PC-9 (cell line): ENCODE results near the gene ZNF692. TPM values are rescaled to one million over a fixed set of nuclear protein-coding genes. Genes with fewer than 3 reads are reported as not detected.

Source experiments
- Bru-seq: library from RNA; stranded (reverse); fragments of 400-500 nt; gene quantifications from one replicate; lab custom pipeline; 2021; lab: Mats Ljungman, UMichigan
- BruChase-seq, 2 experiments: library from RNA; stranded (reverse); fragments of 400-500 nt; gene quantifications; one replicate each; lab custom pipeline; 2021; lab: Mats Ljungman, UMichigan
- BruUV-seq: library from RNA; stranded (reverse); fragments of 400-500 nt; replicated peaks from 2 replicates; lab custom pipeline; 2021; lab: Mats Ljungman, UMichigan
- CTCF ChIA-PET: fragments of 300-600 bp; sonication (Branson Sonifier 250); formaldehyde crosslinking; loops from one replicate; lab custom pipeline; 2022; ENCODE audit warnings: antibody characterized with exemption; lab: Charles Lee
- POLR2A ChIA-PET: fragments of 300-600 bp; sonication (Branson Sonifier 250); formaldehyde crosslinking; loops from one replicate; lab custom pipeline; 2022; ENCODE audit warnings: antibody characterized with exemption; ENCODE audit not compliant: unreplicated experiment; lab: Charles Lee
- DNase-seq, 2 experiments: peaks; one replicate each; pipeline versions ENCODE4 v3.0.0 to v3.0.0-alpha.2; 2015 to 2022; ENCODE audit warnings: mixed read lengths in 1 of 2
- H2AFZ ChIP-seq: fragments of 200-600 bp; sonication (generic); 2 replicates; pipeline ENCODE4 v1.8.1; 2017; ENCODE audit warnings: antibody characterized with exemption
- H3F3A ChIP-seq: fragments of 200-600 bp; sonication (generic); 2 replicates; pipeline ENCODE4 v1.8.1; 2017; ENCODE audit warnings: antibody characterized with exemption, mild to moderate bottlenecking, low read depth; ENCODE audit not compliant: insufficient read depth
- H3K27ac ChIP-seq: fragments of 200-600 bp; sonication (generic); 2 replicates; pipeline ENCODE4 v1.6.1; 2016; ENCODE audit warnings: mixed run types
- H3K27me3 ChIP-seq: fragments of 200-600 bp; sonication (generic); 2 replicates; pipeline ENCODE4 v1.6.1; 2016; ENCODE audit warnings: low read depth, mixed run types; ENCODE audit not compliant: insufficient read depth
- H3K36me3 ChIP-seq: fragments of 200-600 bp; sonication (generic); 2 replicates; pipeline ENCODE4 v1.6.1; 2016; ENCODE audit warnings: low read depth, mixed run types
- H3K4me1 ChIP-seq: fragments of 200-600 bp; sonication (generic); replicated peaks from 2 replicates; pipeline ENCODE4 v1.6.1; 2016; ENCODE audit warnings: mixed run types; ENCODE audit not compliant: insufficient read depth
- H3K4me2 ChIP-seq: fragments of 200-600 bp; sonication (generic); 2 replicates; pipeline ENCODE4 v1.6.1; 2017; ENCODE audit warnings: mixed run types
- H3K4me3 ChIP-seq: fragments of 200-600 bp; sonication (generic); 2 replicates; pipeline ENCODE4 v1.6.1; 2016; ENCODE audit warnings: mixed run types
- H3K79me2 ChIP-seq: fragments of 200-600 bp; sonication (generic); 2 replicates; pipeline ENCODE4 v1.6.1; 2017; ENCODE audit warnings: low read depth, mixed run types
- H3K9me2 ChIP-seq: fragments of 200-600 bp; sonication (generic); 2 replicates; pipeline ENCODE4 v1.8.1; 2017; ENCODE audit warnings: mild to moderate bottlenecking; ENCODE audit not compliant: insufficient read depth
- H3K9me3 ChIP-seq: fragments of 200-600 bp; sonication (generic); 2 replicates; pipeline ENCODE4 v1.8.1; 2016; ENCODE audit warnings: low read depth; ENCODE audit not compliant: insufficient read depth
- H4K20me1 ChIP-seq: fragments of 200-600 bp; sonication (generic); 2 replicates; pipeline ENCODE4 v1.8.1; 2017; ENCODE audit not compliant: insufficient read depth
- EZH2 ChIP-seq: fragments of 200-600 bp; sonication (generic); IDR thresholded peaks from 2 replicates; pipeline ENCODE4 v1.8.0; 2017; ENCODE audit warnings: antibody characterized with exemption, low read depth
- intact Hi-C: fragments of 100-400 bp; cut with micrococcal nuclease; formaldehyde crosslinking; loops from one replicate; pipeline ENCODE4 v1.10.0; 2022; ENCODE audit not compliant: unreplicated experiment
- long read RNA-seq: library from polyadenylated mRNA; stranded (forward); transcript quantifications from one replicate; pipeline ENCODE4 v2.0.0, GENCODE V29; 2022
- total RNA-seq: library from RNA; stranded (reverse); gene quantifications from 2 replicates; pipeline ENCODE4 v1.2.3, GENCODE V29; 2021
- TF ChIP-seq, protein P1 (sequence below): fragments of 200-600 bp; sonication (generic); conservative IDR thresholded peaks from 2 replicates; pipeline ENCODE4 v1.6.1; 2017; ENCODE audit warnings: mixed run types, antibody characterized with exemption, mild to moderate bottlenecking, moderate library complexity

ZNF692 gene
- total RNA-seq (46.6 and 51.7 TPM in 2 replicates), Bru-seq, nascent RNA (percentile 64 among the genes with signal in this experiment), BruChase-seq, experiment 1, labeled RNA remaining after a 2-hour chase (percentile 80 among the genes with signal in this experiment), BruChase-seq, experiment 2, labeled RNA remaining after a 6-hour chase (percentile 78 among the genes with signal in this experiment)
- long read RNA-seq, transcript ZNF692-201 (12 exons, 1,931 nt): major isoform, 10 of 34 reads
- long read RNA-seq, partial matches to known transcripts: 4 of 34 reads
- long read RNA-seq, other reads (novel, unspliced or antisense): 16 of 34 reads

DNA sequence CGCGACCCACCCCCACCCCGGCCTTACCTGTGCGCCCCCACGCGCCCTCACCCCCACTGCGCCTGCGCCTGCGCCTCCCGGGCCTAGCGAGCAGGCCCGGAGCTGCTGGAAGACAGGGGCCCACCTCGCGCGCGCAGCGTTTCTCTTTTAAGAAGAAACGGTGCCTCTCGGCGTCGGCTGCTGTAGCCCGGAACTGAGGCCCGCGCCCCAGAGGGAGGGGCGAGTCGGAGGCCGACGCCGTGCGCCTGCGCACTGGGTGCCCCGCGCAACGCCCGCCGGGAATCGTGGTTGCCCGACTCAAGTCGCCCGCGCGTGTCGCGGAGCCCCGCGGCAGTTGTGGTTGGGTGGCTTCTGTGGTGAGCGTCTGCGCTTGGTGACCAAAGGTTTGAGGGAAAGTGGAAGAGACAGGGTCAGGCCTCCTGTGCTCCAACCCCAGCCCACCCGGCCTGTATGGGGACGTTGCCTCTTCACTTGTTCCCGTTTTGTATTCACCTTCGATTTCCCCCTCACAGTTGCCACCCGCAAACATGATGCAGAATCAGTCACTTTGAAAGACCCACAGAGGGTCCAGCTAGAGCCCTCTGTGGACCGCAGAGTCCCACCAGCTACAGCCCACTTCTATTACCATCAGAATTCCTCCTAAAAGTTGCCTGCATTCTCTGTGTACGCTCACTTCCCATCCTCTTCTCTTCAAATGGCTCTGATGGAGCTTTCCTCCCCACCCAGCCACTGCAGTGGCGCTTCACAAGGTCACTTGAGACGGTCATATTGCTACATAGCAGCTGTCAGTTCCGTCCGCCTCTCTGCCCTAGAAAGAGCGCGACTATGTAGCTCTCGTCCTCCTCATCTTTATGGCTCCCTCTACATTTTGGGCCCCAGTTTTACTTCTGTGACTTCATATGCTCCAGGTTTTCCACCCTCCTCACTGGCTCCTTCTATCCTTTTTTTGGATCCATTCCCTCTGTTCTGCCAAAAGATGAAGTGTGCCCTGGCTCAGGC, at the start of gene ZNF692:
TSS of gene ZNF692 (minus strand) at position 195 of the 999 bp plus-strand sequence. CDS start 776 bp downstream, outside the sequence.
- ChIA-PET POLR2A (interaction anchor here (1.0 to 1.2 kb wide), 2 partner anchors 21 to 33 kb away, joined by 5 to 6 read pairs; partner anchors contain the start of genes SH3BP5L and ZNF672), CTCF (interaction anchor here (1.4 kb wide), 1 partner anchor 20 kb away, joined by 17 read pairs; no protein-coding TSS in a partner anchor)
- peak within 1 kb of the TSS; percentile 75 for H3K4me3 ChIP-seq
- H3K9me2 ChIP-seq: no peaks in the 10 kb centered on the region
- no peaks in the 10 kb centered on the region for H3K36me3 ChIP-seq
- no peaks in the 10 kb centered on the region for H4K20me1 ChIP-seq
- H3K79me2 ChIP-seq: peaks cover 23% of the 10 kb centered on the region
- peaks cover 16% of the 10 kb centered on the region for H3K4me1 ChIP-seq
- H3K27ac ChIP-seq: peak within 1 kb of the TSS; percentile 72
- intact Hi-C loops: loop anchor here (1.0 kb wide), 4 partner anchors 14 to 47 kb away; partner anchors contain the start of genes PGBD2 and ZNF672
- H3F3A ChIP-seq: peaks cover 4% of the 10 kb centered on the region; the same call in 1 of the 2 replicates
- peak within 1 kb of the TSS; percentile 93 for H2AFZ ChIP-seq
- no peaks in the 10 kb centered on the region for H3K9me3 ChIP-seq
- no peak for TF ChIP-seq EZH2
- TF ChIP-seq, protein P1, sequence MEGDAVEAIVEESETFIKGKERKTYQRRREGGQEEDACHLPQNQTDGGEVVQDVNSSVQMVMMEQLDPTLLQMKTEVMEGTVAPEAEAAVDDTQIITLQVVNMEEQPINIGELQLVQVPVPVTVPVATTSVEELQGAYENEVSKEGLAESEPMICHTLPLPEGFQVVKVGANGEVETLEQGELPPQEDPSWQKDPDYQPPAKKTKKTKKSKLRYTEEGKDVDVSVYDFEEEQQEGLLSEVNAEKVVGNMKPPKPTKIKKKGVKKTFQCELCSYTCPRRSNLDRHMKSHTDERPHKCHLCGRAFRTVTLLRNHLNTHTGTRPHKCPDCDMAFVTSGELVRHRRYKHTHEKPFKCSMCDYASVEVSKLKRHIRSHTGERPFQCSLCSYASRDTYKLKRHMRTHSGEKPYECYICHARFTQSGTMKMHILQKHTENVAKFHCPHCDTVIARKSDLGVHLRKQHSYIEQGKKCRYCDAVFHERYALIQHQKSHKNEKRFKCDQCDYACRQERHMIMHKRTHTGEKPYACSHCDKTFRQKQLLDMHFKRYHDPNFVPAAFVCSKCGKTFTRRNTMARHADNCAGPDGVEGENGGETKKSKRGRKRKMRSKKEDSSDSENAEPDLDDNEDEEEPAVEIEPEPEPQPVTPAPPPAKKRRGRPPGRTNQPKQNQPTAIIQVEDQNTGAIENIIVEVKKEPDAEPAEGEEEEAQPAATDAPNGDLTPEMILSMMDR: no peak
- no peaks in the 10 kb centered on the region for H3K27me3 ChIP-seq
- H3K4me2 ChIP-seq: peak within 1 kb of the TSS; percentile 94
- BruUV-seq: TSS peak; percentile 64
- DNase-seq: peak; percentile 75 to 95

GRCh38 chr1:248906753-248907661, 48.1 kb upstream of the ZNF692 start:
- H3K9me3 ChIP-seq: no peaks in the 10 kb centered on the region
- H3K4me2 ChIP-seq: peak overlapping the region; percentile 79
- no peaks in the 10 kb centered on the region for H3F3A ChIP-seq
- H3K36me3 ChIP-seq: no peaks in the 10 kb centered on the region
- H3K27ac ChIP-seq: peak overlapping the region; percentile 58
- no peaks in the 10 kb centered on the region for H4K20me1 ChIP-seq
- TSS peak; percentile 60 for BruUV-seq
- peak overlapping the region; percentile 70 for H3K4me3 ChIP-seq
- ChIA-PET POLR2A (interaction anchor here (0.7 kb wide), 1 partner anchor 49 kb away, joined by 9 read pairs; no protein-coding TSS in a partner anchor), CTCF (interaction anchor here (0.7 kb wide), 2 partner anchors 34 to 81 kb away, joined by 4 to 6 read pairs; no protein-coding TSS in a partner anchor)
- TF ChIP-seq, protein P1: no peak
- no peak for TF ChIP-seq EZH2
- no peak for DNase-seq
- peak overlapping the region; percentile 91 for H2AFZ ChIP-seq
- peaks cover 16% of the 10 kb centered on the region; the same call in 1 of the 2 replicates for H3K79me2 ChIP-seq
- intact Hi-C loops: loop anchor here (1.0 to 2.0 kb wide), 4 partner anchors 33 to 81 kb away; partner anchors contain the start of genes ZNF672 and ZNF692
- no peaks in the 10 kb centered on the region for H3K9me2 ChIP-seq
- H3K27me3 ChIP-seq: no peaks in the 10 kb centered on the region
- no peaks in the 10 kb centered on the region for H3K4me1 ChIP-seq
